B cell (primary cell): ENCODE results near the gene OR52A1.

Experiments
- EZH2 ChIP-seq: IDR thresholded peaks from 2 replicates; pipeline ENCODE4 v1.6.1; 2012; ENCODE audit warnings: borderline replicate concordance, low read depth, mild to moderate bottlenecking, moderate library complexity, low read length; ENCODE audit not compliant: insufficient read depth, poor library complexity, severe bottlenecking
- TF ChIP-seq, protein P1 (sequence below): fragments of 200-600 bp; IDR thresholded peaks from one replicate; pipeline ENCODE4 v1.8.0; 2022; ENCODE audit warnings: antibody characterized with exemption, mild to moderate bottlenecking

DNA sequence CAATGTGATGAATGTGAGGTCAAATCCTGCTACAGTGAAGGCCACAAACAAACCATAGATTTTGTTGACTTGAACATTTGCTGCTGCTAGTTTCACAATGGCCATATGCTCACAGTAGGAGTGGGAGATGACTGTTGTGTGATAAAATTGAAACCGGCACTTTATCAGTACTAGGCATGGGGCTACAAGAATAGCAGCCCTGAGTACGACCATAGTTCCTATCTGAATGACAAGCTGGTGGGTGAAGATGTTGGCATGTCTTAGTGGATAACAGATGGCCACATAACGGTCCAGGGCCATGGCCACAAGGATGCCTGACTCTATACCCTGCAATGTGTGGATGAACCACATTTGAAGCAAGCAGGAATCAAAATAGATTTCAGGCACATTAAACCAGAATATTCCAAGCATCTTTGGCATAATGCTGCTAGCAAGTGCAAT lies 2.8 kb downstream of the OR52A1 start:
- TF ChIP-seq, protein P1, sequence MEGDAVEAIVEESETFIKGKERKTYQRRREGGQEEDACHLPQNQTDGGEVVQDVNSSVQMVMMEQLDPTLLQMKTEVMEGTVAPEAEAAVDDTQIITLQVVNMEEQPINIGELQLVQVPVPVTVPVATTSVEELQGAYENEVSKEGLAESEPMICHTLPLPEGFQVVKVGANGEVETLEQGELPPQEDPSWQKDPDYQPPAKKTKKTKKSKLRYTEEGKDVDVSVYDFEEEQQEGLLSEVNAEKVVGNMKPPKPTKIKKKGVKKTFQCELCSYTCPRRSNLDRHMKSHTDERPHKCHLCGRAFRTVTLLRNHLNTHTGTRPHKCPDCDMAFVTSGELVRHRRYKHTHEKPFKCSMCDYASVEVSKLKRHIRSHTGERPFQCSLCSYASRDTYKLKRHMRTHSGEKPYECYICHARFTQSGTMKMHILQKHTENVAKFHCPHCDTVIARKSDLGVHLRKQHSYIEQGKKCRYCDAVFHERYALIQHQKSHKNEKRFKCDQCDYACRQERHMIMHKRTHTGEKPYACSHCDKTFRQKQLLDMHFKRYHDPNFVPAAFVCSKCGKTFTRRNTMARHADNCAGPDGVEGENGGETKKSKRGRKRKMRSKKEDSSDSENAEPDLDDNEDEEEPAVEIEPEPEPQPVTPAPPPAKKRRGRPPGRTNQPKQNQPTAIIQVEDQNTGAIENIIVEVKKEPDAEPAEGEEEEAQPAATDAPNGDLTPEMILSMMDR = no peak
- no peak for TF ChIP-seq EZH2
